GM21825 (cell line): Measurements from ENCODE around the gene ATG10.
A peak's percentile ranks its signal among the peaks of the same experiment; 100 is the strongest.
"Not testable (repeated sequence)": the region's sequence is repeated elsewhere in the genome, so short reads cannot be mapped to it uniquely, and the experiment has no call there.

Experiments
- ATAC-seq: cut with Tn5 transposase; IDR thresholded peaks from one replicate; pipeline ENCODE4 v1.9.1; 2021; ENCODE audit warnings: mild to moderate bottlenecking, moderate library complexity; ENCODE audit not compliant: unreplicated experiment

The ATG10 gene

DNA sequence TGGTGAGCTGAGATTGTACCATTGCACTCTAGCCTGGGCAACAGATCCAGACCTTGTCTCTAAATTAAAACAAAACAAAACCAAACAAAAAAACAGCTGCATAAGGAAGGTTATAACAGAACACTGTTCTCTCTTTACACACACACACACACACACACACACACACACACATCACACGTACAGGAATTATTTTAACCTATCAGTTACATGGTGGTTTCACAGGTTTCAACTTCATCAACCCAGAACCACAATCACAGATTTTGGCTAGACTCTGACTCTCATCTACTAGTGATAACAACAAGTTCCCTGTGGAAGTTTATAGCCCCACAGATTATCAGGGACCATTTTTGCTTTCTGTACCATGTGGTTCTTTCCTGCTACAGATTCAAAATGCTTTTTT lies 246.1 kb downstream of the ATG10 start:
- ATAC-seq, result no peak

DNA sequence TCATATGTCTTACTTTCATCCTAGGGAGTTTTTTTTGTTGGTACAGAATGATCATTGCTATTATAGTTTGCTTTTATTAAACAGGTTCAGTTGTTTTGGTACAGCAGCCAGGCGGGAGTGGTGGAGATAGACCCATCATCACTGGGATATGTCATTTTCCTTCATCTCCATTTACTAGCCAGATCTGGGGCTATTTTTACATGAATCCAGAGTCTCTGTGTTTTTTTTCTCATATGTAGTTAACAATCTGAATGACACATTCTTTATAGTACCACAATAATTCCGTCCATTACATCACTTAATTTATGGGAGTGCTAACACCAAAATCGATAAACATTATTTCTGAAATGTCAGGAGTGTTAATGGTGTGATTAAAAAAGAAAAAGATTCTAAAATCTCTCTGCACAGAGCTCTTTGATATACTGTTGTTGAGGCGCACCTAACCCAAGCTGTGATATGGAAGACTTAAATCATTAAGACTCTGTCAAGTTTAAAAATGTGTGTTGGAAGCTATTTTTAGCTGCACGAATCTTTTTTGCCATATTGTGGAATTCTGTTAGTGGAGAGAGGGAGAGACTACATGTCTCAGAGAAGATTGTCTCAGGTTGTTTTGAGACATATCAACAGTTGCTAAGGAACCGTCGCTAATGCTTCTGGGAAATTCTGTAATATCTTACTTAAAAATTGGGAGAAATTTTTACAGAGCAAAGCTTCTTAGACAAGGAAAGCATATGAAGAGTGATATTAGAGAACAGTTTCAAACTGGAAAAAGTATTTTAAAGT lies 246.7 kb downstream of the ATG10 start:
- ATAC-seq, result no peak

DNA sequence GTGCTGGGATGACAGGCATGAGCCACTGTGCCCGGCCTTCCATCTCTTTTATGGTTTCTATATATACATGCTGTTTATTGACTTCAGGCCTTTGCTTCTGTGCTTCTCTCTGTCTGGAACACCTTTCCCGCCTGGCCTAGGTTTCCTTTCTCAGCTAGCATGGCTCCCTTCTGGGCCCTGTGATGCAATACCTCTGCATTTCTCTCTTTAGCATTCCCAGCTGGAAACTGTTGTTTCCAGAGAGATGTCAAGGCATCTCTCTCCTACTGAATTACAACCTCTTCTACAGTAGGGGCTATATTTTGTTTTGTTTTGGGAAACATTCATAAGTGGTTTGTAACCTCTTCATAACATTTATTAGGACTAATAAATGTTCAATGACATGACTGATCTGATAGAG lies 249.2 kb downstream of the ATG10 start:
- no peak for ATAC-seq

DNA sequence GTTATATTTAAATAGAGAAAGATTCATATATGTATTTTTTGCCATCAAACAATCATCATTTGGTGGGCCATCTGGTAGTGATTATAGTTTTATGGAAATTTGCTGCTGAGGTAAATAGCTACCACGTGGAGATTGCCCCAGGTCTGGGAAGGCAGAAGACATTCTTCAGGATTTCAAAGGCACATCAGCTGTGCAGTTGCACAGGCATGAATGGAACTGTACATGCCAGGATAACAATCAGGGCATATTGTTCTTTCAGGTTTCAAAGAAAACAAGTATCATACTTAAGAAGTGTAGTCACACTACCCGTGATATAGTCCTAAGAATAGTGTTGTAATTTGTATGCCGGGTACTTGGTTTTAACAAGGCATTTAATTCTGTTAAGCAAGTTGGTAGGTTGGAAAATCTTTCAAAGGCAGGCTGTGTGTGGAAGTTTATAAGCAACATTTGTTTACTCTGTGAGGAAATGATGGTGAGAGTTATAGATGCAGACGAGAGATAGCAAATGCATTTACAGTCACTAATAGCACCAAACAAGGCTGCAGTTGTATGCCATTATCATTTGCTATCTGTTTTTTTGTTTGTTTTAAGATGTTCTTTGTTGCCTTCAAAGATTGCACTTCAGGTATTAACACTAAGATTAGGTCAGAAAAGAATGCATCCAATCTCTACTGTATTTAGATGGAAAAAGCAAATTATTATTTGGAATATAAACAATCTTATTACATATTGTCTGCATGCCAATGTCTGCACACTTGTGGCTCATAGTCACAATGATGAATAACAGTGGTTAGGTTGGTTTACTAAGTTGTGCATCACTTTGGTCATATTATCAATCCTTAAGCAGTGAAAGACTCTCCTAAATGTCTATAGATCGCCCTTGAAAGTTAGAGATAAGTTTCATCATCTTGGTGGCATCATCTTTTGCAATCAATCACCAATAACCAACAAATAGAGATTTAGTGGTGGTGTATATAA lies 251.1 kb downstream of the ATG10 start:
- no peak for ATAC-seq

DNA sequence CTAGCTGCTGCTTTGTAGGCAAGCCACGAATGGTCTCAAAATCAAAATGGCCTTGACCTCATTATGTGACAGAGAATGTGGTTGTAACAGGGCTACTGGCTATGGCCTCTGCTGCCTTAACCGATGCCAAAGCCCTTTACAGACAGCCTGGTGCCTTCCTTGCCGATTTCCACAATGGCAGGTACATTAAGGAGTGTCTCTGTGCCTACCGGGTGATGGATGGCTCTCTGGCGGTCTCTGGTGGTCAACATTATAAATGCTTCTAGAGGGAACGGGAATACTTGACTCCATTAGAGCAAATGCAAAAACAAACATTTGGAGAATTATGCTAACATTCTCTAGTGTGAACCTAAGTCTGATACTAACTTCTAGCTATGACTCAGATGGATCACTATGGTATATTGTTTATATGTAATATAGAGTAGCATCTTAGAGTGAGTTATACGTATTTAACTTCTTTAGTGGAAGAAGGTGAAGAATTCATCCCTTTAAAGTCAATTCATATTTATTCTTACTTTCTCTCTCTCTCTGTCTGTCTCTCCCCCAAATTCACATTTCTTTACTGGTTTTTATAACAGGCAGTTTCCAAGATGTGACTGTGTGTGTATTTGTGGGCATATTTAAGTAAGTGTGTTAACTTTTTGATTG lies 253.8 kb downstream of the ATG10 start:
- peak; percentile 81 for ATAC-seq

DNA sequence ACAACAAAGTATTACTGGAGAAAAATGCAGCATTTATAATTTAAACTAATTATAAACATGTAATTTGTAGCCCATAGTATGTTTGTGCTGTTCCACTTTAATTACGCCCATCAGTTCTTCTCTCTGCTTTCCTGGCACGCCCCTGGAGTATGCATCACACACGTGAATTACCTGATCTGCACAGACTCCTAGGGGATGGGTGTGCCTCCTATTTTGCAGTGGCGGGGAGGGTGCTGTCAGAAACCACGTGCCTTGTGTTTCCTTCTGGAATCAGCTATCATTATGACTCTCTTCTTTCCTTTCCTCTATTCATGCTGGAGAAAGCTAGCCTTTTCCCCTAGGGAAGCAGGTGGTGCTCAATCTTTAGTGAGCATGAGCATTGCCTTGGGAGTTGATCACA lies 263.1 kb downstream of the ATG10 start:
- ATAC-seq, result no peak

DNA sequence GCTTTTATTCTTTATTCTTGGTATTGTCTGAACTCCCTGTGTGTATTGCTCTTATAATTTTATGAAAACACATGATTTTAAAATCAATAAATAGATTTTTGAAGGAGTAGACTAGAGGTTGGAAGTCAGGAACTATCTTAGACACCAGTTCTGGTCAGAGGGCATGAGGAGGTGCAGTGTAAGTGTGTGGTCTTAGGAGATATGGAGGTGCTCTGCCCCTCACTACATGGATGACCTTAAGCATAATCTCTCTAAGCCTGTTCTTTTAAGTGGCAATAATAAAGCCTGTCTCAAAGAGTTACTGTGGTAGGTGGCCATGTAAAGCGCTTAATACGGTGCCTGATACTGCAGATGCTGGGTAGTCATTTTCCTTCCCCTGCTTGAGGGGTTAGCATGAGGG lies 272.3 kb downstream of the ATG10 start:
- no peak for ATAC-seq

DNA sequence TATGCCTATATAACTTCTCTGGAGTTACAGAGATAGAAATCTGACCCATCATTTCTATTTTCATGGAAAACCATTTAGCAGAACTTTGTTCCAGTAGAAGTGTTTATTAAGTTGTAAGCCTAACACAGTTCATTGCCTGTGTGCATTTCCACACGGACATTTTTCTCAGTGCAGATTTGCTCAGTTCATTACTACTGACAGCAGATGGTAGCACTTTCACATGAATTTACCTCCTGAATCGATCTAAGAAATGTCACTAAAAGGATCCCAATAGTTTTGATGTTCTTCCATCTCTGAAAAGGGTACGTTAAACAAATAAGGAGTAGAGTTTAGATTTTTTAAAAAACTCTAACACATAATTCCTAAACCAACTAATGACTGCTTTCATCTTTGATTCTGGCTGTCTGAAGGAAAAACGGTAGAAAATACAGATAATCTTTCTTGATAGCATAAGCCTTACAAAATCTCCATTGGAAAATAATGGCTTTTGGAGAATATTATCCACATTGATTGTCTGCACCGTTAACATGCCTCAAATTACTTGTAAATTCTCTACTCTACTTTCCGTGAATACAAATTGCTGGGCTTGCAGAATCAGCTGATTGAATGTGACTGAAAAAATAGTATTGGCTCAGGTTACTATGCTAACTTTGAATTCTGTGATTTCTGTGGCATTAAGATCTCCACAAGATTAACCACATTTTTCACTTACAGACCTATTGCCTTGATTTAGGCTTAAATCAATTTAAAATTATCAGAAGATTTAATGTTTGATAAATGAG lies 273.2 kb downstream of the ATG10 start:
- no peak for ATAC-seq

DNA sequence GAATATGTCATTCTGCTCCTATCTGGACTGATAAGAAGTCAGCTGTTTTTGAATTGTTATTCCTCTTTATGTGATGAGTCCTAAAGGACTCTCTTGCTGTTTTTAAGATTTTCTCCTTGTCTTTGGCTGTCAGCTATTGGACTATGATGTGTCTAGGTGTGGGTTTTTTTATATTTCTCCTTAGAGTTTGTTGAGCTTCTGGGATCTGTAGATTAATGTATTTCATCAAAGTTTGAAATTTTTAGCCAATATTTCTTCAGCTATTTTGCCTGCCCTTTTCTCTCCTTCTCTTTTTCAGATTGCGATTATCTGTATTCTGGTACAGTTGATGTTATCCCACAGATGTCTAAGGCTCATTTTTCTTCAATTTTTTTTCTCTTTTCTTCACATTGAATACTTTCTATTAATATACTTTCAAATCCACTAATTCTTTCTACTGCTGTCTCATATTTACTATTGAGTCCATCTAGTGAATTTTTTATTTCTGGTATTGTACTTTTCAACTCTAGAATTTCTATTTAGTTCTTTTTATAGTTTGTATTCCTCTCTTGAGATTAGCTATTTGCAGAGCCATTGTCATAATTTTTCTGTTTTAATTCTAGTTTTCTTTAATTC lies 275.2 kb downstream of the ATG10 start:
- no peak for ATAC-seq

DNA sequence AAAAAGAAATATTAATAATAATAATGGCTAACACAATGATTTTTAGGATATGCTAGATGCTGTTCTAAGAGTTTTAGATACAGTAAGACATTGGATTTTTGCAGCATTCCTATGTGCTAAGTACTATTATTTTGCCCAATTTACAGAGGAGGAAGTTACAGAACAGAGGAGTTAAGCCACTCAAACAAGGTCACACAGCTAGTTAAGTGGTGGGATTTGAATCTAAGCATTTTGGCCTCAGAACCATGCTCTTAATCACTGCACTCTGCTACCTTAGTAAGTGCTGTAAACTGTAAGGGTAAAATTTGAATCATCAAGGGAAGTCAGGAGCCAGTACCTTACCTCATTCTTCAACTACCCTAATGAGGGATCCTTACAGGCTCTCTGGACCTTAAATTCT lies 280.9 kb downstream of the ATG10 start:
- no peak for ATAC-seq

DNA sequence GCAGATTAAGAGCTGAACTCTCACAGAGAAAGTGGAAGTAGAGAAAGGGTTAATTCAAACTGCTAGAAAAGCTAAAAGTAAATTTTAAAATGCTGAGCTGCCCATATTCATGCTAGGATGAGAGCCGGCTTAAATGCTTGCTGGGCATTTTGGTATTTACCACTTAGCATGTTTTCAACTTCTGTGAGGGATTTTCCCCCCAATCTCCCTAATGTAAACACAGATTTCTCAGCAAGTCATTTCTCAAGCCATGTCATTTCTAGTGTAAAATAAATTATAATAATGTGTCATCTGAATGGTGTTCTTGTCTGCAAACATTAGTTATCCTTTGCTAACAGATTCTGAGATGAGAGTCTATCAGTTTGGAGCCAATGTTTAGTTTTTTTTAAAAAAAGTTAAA lies 284.0 kb downstream of the ATG10 start:
- ATAC-seq, result no peak

DNA sequence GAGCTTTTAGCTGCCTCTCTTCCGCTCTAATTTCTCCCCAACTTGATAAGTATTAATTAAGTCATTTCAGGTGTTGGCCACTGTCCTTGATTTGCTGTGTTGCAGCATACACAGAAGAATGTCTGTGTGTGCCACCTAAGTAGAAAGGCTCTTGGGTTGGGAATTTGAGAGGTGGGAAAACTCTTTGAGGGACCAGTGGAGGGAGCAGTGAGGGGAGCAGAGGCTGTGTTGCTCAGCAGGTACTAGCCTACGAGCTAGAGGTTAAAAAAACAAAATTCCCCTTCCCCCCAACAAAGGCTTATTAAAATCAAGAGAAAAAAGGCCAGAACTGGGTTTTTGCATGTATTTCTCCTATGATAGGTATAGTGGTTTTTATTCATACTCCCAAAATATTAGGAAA lies 285.4 kb downstream of the ATG10 start:
- ATAC-seq, result no peak

DNA sequence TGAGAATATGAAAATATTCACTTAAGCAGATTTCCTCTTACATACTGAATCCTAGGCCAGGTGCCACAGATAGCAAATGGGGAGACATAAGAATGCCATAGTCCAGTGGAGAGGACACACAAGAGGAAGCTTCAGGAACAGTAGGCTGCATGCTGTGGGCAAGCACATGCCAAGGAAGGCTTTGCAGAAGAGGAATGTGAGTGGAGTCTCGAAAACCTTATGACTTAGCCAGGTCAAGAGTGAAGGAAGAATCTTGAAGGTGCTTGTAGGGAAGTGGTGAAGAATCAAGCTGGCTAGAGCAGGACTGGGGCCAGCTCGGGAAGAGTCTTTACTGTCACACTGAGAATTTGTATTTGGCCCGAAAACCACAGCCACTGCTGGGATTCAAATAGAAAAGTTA lies 285.9 kb downstream of the ATG10 start:
- ATAC-seq, result no peak

DNA sequence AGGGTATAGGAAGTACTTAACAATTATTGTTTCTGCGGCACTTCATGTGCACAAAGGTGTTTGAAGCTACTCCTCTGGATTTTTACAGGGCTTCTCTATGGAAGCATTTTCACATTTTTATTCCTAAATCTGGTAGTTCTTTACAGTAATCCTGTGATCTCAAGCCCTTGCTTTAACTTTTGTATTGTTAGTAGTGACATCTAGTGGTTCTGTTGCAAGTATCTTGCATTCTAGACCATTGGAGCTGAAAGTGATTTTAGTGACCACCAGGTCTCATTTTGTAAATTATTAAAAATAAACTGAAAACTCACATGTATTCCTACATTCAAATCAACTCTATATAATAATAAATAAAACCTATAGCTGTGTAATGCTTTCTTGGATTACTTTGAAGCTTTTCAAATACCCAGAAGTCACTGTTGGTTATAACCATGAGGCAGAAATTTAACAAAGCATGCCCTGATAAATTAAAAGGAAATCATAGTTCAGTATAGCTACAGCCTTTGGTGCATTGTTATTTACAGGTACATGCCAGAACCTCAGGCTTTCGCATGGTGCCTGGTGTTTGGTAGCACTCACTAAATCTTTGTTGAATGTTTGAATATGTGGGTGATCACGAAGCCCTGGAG lies 287.5 kb downstream of the ATG10 start:
- ATAC-seq, result peak; percentile 50

DNA sequence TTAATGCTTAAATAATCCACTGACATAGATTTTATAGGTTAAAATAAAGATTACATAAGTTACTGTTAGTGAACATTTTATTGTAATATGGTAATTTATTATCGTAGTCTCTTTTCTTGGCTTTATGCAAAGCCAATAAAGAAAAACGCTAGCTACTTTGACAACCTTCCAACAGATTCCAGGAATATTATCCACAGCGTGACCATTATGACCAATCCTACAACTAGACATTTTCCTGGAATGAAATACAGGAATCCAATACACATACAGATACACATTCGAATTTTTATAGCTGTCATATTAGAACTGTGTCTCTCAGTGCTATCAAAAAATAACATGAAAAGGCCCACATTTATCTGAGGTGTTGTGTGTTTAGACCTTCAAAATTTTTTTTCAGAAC lies 293.2 kb downstream of the ATG10 start:
- ATAC-seq, result no peak

DNA sequence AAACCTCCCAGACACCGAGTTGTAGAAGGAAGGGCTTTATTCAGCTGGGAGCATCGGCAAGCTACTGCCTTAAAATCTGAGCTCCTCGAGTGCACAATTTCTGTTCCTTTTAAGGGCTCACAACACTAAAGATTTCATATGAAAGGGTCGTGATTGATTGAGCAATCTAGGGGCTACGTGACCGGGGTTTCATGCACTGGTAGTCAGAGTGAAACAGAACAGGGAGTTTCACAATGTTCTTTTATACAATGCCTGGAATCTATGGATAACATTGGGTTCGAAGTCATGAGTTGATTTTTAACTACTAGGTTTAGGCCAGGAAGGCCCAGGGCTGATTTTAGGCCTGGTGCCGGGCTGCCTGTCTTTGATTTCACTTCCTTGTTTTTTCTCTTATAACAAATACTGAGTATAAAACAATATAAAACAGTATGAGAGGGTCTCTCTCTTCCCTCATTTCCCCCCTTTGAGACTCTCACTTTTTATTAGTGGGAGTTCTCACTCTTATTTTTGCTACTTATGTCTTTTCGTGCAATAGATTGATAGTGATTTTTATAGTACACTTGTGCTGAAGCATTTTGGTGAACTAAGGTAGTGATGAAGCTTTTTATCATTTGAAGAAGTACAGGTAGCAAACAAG lies 295.6 kb downstream of the ATG10 start:
- not testable (repeated sequence) for ATAC-seq

DNA sequence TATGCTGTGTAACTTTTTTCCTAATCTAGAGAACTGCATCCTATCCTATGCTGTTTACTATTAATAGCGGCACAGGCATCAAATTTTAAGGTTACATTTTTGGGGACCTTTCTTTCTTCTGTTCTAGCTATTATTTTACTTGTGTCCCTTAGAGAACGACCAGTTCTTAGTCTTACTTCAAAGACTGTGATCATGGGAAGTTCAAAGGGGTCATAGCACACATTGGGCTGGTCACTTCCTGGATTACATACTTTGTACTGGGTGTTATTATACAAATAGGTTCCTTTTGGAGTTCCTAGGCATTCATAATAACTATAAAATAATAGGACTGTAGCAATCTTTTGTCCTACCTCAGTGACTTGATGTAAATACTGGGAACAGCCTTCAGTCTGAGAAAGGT lies 297.5 kb downstream of the ATG10 start:
- not testable (repeated sequence) for ATAC-seq

DNA sequence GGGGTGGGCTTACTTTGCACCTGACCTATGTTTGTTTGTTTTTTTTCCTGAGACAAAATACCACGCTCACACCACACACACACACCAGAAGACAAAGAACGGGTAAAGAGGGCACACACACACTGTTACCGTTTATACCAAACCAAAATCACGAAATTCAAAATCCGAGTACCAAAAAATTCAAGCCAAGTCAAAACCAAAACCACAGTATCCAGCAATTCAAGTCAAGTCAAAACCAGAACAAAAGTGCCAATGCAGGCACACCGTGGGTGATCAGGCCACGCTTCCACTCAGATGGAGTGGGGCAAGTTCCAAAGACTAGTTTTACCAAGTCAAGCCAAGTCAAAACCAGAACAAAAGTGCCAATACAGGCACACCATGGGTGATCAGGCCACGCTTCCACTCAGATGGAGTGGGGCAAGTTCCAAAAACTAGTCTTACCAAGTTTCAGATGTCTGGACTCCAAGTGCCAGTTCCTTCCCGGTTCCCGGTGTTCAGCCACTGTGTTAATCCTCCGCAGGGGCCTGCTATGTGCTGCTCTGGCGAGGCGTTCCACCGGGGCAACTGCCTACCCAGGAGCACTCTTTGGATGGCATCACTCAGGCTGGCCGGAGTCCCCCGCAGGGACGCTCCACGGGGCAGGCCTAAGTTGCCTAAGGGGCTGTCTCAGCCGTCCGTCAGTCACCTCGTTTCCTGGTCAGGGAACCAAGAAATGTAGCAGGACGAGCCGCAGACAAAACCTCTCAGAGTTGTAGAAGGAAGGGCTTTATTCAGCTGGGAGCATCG lies 300.9 kb downstream of the ATG10 start:
- ATAC-seq, result not testable (repeated sequence)

DNA sequence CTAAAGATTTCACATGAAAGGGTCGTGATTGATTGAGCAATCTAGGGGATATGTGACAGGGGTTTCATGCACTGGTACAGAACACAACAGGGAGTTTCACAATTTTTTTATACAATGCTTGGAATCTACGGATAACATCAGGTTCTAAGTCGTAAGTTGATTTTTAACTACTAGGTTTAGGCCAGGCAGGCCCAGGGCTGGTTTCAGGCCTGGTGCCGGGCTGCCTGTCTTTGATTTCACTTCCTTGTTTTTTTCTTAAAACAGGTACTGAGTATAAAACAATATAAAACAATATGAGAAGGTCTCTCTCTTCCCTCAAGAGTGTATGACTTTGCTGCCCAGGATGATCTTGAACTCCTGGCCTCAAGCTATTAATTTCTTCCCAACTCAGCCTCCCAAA lies 301.6 kb downstream of the ATG10 start:
- not testable (repeated sequence) for ATAC-seq
